Ecto neural progenitor cell (in vitro differentiated cells): ENCODE measurements around the gene CELF1.
"Not testable (repeated sequence)": the region's sequence is repeated elsewhere in the genome, so short reads cannot be mapped to it uniquely, and the experiment has no call there.

Source experiments
- DNase-seq: peaks from one replicate; pipeline ENCODE4 v3.0.0-alpha.2; 2018; ENCODE audit warnings: low spot score

The CELF1 gene

DNA sequence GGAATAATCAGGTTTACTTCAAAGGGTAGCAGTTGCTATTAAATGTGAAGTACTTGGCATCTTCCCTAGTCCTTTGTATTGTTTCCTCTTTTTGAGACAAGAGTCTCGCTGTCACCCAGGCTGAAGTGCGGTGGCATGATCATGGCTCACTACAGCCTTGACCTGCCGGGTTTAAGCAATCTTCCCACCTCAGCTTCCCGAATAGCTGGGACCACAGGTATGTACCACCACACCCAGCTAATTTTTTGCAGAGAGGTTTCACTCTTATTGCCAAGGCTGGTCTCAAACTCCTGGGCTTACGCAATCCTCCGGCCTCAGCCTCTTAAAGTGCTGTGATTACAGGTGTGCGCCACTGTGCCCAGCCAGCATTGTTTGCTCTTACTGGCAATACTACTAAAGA, 67.8 kb downstream of the CELF1 start:
- no peak for DNase-seq

GRCh38 chr11:47483457-47483856, 69.5 kb downstream of the CELF1 start:
- no peak for DNase-seq

GRCh38 chr11:47480762-47481161, 72.2 kb downstream of the CELF1 start:
- no peak for DNase-seq

DNA sequence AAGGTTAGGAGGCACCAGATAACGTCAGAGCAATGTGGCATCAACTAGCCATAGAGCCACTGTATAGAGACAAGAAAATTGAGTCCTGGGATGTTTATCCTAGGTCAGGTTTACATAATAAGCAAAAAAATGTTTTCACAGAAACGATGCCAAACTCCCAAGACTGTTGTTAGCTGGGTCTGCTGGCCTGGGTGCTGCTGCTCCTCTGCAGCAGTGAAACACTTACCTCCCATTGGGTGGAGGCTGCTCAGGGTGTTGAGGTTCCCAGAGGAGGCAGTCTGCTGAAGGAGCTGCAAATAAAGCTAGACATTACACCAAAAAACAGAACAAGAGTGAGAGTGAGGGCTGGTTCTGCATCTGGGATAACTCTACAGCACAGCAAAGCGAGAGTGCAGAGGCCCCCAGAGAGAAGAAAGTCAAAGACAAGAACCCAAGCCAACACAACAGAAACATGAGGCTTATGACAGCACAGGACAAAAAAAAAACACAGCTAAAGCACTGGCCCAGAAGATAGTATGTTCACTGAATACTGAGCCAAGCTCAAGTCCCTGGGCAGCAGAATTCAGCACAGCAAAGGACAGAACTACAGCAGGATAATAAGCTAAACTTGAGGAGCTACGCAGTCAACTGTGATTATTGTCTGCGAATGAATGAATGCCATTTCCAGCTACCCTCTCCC, 74.1 kb downstream of the CELF1 start:
- DNase-seq: no peak

DNA sequence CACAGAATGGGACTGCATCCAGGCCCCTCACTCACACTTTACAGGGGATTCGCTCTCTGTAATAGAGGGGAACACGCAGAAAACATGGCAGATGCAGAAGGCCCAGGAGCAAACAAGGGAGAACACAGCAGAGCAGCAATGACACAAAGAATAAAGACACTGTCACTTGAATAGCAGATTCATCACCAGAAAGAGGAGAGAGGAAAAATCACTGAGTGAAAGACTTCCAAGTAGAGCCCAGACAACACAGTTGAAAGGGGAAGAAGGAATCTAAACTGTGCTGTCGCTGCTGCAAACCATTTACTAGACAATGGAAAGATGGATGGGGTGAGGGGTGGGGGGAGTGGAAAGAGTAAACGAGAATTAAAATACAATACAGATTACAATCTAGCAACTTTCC, 75.2 kb downstream of the CELF1 start:
- no peak for DNase-seq

GRCh38 chr11:47477323-47477722, 75.6 kb downstream of the CELF1 start:
- no peak for DNase-seq

DNA sequence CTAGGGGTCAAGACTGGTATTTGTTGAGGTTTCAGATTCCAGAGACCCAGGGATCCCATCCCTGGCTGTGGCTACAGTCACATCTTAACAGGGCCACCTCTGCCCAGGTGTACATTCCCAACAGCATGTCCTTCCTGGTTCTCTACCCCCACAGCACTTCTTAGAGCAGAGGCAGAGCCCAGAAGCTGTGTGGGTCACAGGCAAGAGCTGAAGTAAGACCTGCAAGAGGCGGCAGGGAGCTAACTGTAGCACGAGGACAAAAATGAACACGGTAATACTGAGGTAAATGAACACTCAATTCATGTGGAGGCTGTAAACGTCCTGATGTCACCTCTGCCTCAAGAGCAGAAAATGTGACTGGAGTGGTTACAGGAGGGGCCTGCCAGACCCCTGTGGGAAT, 82.3 kb downstream of the CELF1 start:
- no peak for DNase-seq

DNA sequence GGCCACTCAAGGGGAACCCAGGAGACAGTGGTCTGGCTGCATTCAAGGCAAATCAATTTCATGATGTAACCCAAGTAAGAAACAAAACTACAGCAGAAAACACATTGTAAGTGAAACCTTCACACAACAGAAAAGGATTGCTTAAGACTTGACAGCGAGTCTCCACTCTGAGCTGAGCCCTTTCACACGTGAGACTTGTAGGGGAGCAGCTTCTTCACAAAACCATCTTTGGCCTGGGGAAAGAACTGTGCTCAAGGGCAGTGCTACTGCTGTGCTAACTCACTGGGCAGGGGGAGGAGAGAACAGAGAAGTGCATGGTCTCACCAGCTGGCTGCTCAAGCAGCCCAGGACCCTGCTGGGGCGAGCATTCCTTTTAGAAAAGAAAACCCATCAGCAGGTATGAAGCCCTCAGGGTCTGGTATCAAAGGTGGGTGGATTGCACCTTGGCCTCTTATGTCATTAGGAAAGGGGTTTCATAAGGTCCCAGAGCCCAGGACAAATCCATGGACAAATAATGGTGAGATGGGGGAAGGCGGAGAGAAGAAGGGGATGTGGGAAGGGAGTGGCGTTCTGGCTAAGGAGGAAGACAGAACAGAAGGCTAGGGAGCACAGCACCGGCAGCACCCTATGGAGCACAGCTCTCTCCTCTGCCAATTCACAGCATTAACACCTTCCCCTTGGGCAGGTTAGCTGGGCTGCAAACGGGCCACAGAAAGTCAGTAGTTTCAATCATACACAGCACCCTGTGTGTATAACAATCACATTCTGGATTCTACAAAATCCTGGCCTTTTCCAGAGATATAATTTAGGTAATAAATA, 83.4 kb downstream of the CELF1 start:
- no peak for DNase-seq

GRCh38 chr11:47468598-47469214, 84.2 kb downstream of the CELF1 start:
- no peak for DNase-seq

DNA sequence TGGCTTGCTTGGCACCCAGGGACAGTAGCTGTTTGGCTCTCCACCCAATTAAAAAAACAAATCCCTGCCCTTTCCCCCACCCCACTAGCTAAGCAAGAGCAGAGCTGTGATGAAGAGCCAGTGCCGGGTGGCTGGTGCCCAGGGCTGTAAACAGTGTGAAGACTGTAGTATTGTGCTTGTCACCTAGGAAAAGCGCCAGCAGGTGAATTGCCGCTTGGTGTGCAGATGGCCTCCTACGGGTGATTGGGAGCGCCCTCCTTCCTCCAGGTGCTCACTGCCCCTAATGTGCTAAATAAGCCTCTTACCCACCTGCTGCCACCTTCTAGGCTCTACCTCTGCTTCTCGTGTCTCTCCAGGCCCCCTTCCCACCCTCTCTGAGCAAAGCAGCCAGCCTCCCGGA, 85.6 kb downstream of the CELF1 start:
- DNase-seq: no peak

DNA sequence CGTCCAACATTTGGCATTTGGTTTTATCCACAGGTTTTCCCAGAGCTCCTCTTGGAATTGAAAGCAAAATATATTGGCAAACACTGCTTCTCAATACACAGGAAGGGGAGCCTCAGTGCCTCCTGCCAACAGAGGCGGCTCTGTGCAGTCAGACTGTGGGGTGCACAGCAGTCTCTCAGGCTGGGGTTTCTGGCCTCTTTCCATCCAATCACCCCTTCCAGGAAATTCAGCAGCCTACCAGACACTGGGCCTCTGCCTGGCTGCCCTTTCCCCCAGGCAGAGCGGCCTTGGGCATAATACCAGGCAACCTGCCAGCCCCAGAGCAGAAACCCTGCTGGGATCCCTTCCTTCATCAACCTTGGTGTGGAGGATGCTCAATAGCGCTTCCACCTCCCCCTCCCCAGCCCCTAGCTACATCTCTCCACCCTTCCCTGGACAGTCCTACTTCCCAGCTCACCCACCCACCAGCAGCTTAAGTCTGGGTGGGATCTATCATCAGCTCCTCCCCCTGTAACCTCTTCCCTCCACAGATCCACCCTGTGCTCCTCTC, 86.2 kb downstream of the CELF1 start:
- DNase-seq: no peak

GRCh38 chr11:47466201-47466600, 86.7 kb downstream of the CELF1 start:
- DNase-seq: no peak

DNA sequence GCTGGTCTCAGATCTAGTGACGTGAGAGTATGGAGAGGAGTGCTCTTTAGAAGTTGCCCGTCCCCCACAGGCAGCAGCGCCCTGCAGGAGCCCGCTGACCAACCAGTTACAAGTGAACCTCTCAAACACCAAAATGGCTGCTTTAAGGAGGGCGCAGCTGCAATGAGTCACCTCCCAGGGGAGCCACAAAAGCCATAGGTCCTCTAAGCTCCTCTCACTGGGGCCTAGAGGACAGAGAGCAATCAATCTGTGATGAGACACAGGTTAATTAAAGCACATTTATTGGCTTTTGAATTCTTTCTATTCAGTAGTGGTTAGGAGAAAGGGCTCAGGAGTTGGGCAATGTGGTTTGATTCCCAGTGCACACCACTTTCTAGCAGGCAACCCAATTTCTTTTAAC, 88.4 kb downstream of the CELF1 start:
- no peak for DNase-seq

- DNase-seq: no peak
These were observed 91.1 kb downstream of the CELF1 start for GRCh38 chr11:47461876-47462275.

DNA sequence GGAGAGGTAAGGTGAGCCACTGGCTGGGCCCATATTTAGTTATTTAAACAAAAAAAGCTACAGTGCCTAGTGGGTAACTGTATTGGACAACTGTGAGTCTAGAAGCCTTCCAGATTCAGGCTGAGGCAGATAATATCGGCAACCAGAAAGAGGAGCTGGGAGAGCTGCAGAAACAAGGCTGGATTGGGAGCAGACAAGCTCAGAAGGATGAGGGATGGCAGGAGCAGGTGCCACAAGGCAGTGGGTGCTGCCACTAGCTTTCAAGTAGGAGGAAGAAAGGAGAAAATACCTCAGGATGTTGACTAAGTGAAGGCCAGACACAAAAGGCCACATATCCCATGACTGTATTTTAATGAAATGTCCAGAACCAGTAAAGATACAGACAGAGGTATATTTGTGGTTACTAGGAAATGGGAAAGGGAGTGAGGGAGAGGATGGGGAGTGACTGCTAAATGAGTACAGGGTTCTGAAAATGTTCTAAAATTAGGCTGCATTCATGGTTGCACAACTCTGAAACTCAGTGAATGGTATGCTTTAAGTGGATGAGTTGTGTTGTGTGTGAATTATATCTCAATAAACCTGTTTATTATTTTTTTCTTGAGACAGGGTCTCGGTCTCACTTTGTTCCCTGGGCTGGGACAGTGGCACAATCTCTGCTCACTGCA, 92.2 kb downstream of the CELF1 start:
- DNase-seq: no peak

DNA sequence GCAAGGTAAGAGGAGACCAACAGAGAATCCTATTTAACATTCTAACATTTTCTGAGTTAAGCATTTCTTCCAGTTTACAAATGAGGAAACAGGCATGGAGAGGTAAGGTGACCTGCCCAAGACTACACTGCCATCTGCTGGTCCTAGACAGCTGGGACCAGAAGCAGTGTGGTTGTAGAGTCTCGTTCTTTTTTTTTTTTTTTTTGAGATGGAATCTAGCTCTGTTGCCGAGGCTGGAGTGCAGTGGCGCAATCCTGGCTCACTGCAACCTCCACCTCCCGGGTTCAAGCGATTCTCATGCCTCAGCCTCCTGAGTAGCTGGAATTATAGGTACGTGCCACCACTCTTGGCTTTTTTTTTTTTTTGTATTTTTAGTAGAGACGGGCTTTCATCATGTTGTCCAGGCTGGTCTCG, 98.7 kb downstream of the CELF1 start:
- not testable (repeated sequence) for DNase-seq

DNA sequence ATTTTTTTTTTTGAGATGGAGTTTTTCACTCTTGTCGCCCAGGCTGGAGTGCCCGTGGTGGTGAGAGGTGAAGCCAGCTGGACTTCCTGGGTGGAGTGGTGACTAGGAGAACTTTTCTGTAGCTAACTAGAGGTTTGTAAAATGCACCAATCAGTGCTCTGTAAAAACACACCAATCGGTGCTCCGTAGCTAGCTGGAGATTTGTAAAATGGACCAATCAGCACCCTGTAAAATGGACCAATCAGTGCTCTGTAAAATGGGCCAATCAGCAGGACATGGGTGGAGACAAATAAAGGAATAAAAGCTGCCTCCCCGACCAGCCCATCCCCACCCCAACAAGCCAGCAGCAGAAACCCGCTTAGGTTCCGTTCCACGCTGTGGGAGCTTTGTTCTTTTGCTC, 99.6 kb downstream of the CELF1 start:
- DNase-seq: no peak

- no peak for DNase-seq
These were observed 100.9 kb downstream of the CELF1 start for GRCh38 chr11:47451990-47452389.

- DNase-seq: no peak
These were observed 101.5 kb downstream of the CELF1 start for GRCh38 chr11:47451436-47451835.

- no peak for DNase-seq
These were observed 103.4 kb downstream of the CELF1 start for GRCh38 chr11:47449541-47449940.

DNA sequence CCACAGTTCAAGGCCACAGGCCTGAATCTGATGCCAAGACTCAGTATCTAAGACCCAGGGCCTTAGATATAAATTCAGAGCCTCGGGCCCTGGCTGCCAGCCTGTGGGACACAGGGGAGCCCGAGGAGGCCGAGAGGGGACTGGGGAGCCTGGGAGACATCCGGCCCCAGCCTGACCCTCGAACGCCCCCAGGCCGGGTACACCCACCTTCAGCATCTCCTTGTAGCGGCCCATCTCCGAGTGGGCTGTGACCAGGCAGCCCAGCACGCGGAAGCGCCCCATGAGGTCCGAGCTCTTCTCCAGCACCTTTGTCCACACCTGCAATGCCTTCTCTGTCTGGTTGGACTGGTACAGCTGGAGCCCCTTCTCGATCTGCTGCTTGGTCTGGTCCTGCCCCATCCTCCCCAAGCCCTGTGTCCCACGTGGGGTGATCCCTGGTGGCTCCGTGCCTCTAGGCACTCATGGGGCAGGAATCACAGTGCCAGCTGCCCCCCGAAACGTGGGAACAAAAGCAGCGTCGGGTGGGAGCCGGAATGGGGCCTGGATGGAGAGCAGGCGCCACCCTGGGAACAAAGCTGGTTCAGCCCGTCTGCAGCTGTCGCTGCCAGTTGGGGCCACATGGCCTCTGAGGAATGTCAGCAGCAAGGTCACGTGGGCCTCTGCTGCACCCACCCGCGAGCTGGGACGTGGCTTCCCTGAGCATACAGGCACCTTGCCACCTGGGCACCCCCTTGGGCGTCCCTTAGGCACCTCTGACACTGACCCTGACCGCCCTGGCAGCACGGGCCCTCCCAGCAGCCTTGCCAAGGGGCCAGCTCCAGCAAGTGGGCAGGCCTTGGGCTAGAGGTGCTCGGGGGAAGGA, 104.1 kb downstream of the CELF1 start, which contains the start of gene RAPSN:
RAPSN (minus strand) TSS at position 571 of the 862 bp plus-strand sequence; CDS start at position 399, 172 bp downstream.
- no peak for DNase-seq
